ENCODE data around the gene SLC3A2.

Gene SLC3A2

DNA sequence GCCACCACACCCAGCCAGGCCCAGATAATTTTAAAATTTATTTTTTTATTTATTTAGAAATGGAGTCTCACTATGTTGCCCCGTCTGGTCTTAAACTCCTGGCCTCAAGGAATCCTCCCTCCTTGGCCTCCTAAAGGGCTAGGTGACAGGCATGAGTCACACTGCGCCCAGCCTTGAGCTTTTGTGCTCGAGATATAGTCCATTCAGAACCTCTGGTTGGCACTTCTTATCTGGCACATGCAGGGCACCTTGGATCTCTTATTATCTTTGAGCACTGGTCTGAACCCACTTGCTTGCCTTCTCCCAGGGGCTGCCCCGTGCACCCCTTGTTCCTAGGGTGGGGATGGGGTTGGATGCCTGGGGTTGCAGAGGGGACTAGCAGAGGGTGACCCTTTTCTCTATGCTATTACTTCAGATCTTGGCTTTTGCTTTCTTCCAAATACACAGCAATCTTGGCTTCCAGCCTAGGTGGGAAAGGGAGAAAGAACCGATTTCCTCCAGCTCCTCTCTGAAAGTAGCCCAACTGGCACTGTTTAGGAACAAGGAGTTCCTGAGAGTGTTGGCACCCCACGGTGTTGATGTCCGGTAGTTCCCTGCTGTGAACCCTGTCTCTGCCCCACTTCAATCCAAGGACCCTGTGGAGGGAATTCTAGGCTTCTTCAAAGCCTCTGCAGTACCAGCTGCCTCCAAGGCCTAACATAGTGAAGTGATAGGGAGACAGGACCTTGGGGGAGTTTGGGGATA is 1.3 kb upstream of the SLC3A2 start:
- peak; percentile 35 for DNase-seq (ENCODE audit: low read depth)
- peak overlapping the region; percentile 99 for H3K4me3 ChIP-seq (ENCODE audit: low read depth, low read length)
- TF ChIP-seq, protein P1, sequence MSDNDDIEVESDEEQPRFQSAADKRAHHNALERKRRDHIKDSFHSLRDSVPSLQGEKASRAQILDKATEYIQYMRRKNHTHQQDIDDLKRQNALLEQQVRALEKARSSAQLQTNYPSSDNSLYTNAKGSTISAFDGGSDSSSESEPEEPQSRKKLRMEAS (IDR thresholded peaks at IDR 0.05; ENCODE audit: low read depth, low read length) = no peak
- TF ChIP-seq POLR2A (IDR thresholded peaks at IDR 0.05; ENCODE audit: extremely low read depth, insufficient read length) (no peak), MYC (IDR thresholded peaks at IDR 0.05; ENCODE audit: low read depth, low read length) (no peak)
- TF ChIP-seq, protein P2, sequence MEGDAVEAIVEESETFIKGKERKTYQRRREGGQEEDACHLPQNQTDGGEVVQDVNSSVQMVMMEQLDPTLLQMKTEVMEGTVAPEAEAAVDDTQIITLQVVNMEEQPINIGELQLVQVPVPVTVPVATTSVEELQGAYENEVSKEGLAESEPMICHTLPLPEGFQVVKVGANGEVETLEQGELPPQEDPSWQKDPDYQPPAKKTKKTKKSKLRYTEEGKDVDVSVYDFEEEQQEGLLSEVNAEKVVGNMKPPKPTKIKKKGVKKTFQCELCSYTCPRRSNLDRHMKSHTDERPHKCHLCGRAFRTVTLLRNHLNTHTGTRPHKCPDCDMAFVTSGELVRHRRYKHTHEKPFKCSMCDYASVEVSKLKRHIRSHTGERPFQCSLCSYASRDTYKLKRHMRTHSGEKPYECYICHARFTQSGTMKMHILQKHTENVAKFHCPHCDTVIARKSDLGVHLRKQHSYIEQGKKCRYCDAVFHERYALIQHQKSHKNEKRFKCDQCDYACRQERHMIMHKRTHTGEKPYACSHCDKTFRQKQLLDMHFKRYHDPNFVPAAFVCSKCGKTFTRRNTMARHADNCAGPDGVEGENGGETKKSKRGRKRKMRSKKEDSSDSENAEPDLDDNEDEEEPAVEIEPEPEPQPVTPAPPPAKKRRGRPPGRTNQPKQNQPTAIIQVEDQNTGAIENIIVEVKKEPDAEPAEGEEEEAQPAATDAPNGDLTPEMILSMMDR (IDR thresholded peaks at IDR 0.05; ENCODE audit: low read depth, low read length) = no peak

DNA sequence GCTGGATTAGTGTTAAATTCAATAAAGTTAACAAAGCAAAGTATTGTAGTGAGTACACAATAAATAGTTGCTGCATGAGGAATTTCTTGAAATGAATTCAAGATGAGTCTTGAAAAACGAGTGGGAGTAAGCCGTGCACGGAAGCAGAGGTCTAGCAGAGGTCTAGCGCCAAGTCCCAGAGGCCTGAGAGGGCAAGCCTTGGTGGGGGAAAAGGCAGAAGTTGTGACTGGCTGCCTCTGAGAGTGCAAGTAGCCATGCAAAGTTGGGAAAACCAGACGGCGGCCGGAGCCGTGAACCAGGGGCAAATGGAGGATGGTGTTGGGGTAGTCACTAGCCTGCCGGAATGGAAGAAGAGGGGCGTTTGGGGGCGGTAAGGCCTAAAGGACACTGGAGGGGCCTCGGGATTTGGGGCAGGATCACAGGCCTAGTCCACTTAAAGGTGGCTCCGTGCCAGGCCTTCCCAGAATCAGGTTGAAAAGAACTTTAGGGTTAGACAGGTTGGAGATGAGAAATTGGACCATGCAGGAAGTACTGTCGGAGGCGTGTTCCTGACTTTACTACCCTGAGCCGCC is 379 bp upstream of the SLC3A2 start:
- DNase-seq (ENCODE audit: low read depth) = peak; percentile 87
- peak overlapping the region; percentile 99 for H3K4me3 ChIP-seq (ENCODE audit: low read depth, low read length)
- TF ChIP-seq MYC (IDR thresholded peaks at IDR 0.05; ENCODE audit: low read depth, low read length) = no peak; the same call in 1 of the 2 replicates
- TF ChIP-seq, protein P2 (IDR thresholded peaks at IDR 0.05; ENCODE audit: low read depth, low read length) = no peak
- TF ChIP-seq, protein P1 (IDR thresholded peaks at IDR 0.05; ENCODE audit: low read depth, low read length) = 0 out of 2 replicates have a peak, but pooled peaks have one; percentile 39

DNA sequence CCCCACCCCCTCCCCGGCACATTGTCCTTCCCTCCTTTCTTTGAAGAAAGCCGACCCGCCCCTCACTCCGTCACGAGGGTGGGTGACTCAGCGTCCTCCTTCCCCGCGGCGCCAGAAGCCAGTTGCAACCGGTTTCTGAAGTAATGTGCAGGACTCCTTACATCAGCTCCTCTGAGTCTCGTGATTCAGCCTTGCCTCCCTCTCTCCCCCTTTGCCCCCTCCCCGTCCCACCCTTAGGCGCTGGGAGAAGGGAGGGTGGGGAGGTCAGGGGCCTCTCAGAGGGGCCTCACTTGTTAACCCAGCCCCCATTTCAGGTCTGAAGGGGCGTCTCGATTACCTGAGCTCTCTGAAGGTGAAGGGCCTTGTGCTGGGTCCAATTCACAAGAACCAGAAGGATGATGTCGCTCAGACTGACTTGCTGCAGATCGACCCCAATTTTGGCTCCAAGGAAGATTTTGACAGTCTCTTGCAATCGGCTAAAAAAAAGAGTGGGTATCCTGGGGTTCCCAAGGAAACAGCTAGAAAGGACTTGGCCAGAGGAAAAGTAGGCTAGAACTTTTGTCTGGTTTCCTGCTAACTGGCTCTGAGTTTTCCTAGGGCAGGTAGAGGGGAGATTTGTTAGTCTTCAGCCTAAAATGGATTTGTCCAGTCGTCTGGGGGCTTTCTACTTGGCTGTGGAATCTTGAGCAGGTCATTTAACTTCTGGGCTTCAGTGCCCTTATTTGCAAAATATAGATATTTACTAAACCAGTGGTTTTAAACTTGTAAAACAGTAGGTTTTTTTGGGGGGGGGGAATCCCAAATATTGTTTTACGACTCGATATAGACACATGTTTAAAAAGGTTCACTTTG is 1.1 kb downstream of the SLC3A2 start:
- TF ChIP-seq, protein P2 (IDR thresholded peaks at IDR 0.05; ENCODE audit: low read depth, low read length) = no peak
- TF ChIP-seq POLR2A (IDR thresholded peaks at IDR 0.05; ENCODE audit: extremely low read depth, insufficient read length) = peak; percentile 12
- peak; percentile 80 for TF ChIP-seq MYC (IDR thresholded peaks at IDR 0.05; ENCODE audit: low read depth, low read length)
- TF ChIP-seq, protein P1 (IDR thresholded peaks at IDR 0.05; ENCODE audit: low read depth, low read length) = peak; percentile 79

DNA sequence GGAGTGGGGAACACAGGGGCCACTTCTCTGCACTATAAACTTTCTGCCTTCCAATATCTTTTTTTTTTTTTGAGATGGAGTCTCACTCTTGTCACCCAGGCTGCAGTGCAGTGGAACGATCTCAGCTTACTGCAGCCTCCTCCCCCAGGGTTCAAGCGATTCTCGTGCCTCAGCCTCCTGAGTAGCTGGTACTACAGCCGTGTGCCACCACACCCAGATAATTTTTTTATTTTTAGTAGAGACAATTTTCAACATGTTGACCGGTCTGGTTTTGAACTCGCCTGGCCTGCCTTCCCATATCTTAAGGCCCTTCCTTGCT is 1.7 kb downstream of the SLC3A2 start:
- no peak for TF ChIP-seq POLR2A (IDR thresholded peaks at IDR 0.05; ENCODE audit: extremely low read depth, insufficient read length)
- TF ChIP-seq, protein P2 (IDR thresholded peaks at IDR 0.05; ENCODE audit: low read depth, low read length) = no peak
- TF ChIP-seq MYC (IDR thresholded peaks at IDR 0.05; ENCODE audit: low read depth, low read length) = no peak
- TF ChIP-seq, protein P1 (IDR thresholded peaks at IDR 0.05; ENCODE audit: low read depth, low read length) = no peak
- peak overlapping the region; percentile 99 for H3K4me3 ChIP-seq (ENCODE audit: low read depth, low read length)
- no peak for DNase-seq (ENCODE audit: low read depth)

More for the DNA sequence above, 1.1 kb downstream of the SLC3A2 start:
- peak; percentile 99 for DNase-seq (ENCODE audit: low read depth)
- H3K4me3 ChIP-seq (ENCODE audit: low read depth, low read length) = peak overlapping the region; percentile 99

DNA sequence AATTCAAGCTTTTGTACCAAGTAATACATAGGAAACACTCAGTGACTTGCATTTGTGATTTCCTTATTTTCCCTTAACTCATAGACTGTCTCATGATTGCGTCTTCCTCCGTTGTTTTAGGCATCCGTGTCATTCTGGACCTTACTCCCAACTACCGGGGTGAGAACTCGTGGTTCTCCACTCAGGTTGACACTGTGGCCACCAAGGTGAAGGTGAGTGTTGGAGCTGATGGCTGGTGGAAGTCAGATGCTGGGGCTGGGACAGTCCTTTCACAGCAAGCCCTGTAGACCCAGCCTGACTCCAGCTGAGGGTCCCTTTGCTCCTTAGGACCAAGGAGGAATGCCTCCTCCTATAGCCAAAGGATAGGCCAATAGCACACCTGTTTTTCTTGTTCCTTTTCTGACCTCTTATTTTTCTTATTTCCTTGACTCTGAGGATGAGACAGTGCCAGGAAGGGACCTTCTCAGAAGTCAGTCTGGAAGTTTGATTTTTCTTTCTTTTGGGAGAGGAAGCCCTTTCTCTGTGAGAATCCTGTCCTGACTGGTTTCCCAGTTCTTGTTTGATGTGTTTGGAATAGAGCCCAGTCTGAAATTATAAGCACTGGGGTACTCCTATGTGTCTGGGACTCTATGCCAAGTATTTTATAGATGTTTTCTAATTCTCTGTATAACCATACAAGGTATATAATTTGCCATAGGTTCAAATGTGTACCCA is 2.2 kb downstream of the SLC3A2 start:
- H3K4me3 ChIP-seq (ENCODE audit: low read depth, low read length) = peak overlapping the region; percentile 99
- no peak for DNase-seq (ENCODE audit: low read depth)
- TF ChIP-seq, protein P1 (IDR thresholded peaks at IDR 0.05; ENCODE audit: low read depth, low read length) = no peak
- TF ChIP-seq, protein P2 (IDR thresholded peaks at IDR 0.05; ENCODE audit: low read depth, low read length) = no peak
- TF ChIP-seq MYC (IDR thresholded peaks at IDR 0.05; ENCODE audit: low read depth, low read length) (no peak), POLR2A (IDR thresholded peaks at IDR 0.05; ENCODE audit: extremely low read depth, insufficient read length) (no peak)

Data from NB4 (cell line).